ENCODE data around the gene BEAN1.
A peak's percentile ranks its signal among the peaks of the same experiment; 100 is the strongest.

Gene BEAN1

GRCh38 chr16:66471716-66472393 lies 44.8 kb downstream of the BEAN1 start:
- no peak for DNase-seq

- DNase-seq, result no peak
Measured at GRCh38 chr16:66473051-66473571, 46.0 kb downstream of the BEAN1 start.

DNA sequence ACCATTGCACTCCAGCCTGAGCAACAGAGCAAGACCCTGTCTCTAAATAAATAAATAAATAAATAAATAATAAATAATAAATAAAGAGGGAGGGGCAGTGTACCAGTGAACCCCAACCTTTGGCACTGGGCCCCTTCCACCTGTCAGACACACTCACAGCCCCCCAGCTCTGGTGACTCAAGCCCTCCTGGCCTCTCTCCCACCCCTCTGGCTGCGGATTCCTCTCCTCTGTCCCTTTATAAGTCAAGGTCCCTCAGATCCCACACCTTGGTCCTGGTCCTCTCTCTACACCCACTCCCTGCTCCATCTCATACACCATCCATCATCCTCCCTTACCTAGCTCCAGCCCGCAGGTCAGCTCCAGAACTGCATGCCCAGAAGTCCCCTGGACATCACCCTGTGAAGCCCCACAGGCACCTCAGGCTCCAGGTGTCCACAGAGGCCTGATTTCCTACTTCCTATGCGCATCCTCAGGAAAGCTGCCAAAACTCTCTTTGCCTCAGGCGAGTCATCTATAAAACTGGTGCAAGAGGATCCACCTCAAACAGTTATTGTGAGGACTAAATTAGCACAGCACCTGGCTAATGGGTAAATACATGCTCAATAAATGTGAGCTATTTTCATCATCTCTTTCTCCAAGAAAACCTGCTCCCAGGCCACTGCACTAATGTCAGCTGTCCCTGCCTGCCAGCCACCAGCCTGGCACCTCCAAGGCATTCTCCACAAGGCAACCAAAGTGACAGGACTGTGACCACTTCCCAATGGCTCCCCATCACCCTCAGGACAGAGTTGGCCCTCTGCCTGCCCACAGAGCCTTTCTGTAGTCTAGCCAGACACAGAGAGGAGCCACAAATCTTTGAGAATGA lies 46.8 kb downstream of the BEAN1 start:
- DNase-seq, result no peak

- peak; percentile 63 for DNase-seq
Measured at GRCh38 chr16:66474750-66475199, 47.7 kb downstream of the BEAN1 start.

DNA sequence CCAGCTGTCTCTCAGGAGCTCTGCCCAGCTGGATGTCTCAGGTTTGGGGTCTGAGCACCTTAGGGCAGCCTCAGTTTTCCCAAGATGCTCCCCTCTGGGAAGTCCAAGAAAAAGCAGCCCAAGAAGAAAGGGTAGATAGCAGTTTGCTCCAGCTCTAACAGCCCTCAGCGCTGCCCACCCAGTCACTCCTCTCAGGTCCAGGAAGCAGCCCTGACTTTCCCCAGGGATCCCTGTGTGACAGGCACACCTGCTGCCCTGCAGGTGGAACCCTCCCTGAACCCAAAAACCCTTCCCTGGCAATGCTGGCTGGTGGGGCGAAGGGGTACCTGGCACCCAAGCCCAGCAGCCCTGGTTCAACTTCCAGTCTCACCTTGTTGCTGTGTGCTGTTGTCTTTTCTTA lies 48.1 kb downstream of the BEAN1 start:
- DNase-seq, result peak; percentile 18

DNA sequence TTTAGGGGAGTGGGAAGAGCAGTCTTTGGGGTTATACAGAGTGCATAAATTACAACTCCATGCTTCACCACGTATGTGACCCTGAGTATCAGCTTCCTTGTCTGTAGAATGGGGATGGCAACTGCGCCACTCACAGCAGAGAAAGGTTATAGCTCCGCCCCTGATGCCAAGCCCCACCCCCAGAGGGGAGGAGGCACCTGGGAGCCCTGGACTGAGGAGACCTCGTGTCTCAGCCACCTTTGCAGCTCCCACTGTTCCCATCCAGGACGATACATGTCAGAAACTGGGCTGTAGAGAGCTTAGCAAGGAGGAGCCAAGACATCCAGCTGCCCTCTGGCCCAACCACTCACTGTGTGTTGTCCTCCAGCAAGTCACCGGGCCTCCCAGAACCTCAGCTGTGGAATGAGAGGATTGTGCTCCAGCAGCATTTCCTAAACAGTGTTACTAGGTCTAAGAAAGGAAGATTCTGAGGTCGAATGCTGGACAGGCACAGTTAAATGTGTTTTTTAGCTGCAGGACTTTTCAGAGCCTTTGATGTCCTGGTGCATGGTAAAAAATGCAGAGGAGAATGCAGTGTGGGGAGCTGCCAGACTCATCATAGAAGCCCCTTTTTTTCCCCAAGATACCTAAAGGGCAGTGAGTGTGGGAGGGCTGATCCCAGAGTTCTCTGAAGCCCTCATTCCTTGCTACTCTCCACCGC lies 49.4 kb downstream of the BEAN1 start:
- peak; percentile 82 for DNase-seq

DNA sequence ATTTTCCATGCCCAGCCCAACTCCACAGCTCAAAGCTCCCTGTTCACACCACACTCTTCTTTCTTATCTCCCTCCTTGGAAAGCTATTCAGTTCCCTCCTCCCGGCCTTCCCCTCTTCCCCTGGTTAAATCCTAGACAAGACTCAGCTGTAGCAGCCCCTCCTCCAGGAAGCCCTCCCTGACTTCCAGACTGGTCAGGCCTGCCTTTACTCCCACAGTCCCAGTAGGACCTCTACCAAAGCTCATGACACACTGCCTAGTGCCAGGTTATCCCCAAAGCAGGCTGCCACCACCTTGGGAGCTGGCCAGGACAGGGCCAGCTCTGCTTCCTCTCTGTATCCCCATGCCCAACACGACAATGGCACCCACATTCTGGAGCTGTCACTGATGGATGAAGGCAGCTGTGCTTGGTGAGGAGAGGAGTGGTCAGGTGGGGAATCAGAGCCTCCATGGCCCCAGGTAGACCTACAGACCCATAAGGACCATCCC lies 50.0 kb downstream of the BEAN1 start:
- peak; percentile 13 for DNase-seq

- peak; percentile 89 for DNase-seq
Measured at GRCh38 chr16:66478733-66479511, 51.8 kb downstream of the BEAN1 start.

- DNase-seq, result no peak
Measured at GRCh38 chr16:66479661-66480264, 52.7 kb downstream of the BEAN1 start.

- DNase-seq, result peak; percentile 22
Measured at GRCh38 chr16:66480265-66481080, 53.4 kb downstream of the BEAN1 start.

DNA sequence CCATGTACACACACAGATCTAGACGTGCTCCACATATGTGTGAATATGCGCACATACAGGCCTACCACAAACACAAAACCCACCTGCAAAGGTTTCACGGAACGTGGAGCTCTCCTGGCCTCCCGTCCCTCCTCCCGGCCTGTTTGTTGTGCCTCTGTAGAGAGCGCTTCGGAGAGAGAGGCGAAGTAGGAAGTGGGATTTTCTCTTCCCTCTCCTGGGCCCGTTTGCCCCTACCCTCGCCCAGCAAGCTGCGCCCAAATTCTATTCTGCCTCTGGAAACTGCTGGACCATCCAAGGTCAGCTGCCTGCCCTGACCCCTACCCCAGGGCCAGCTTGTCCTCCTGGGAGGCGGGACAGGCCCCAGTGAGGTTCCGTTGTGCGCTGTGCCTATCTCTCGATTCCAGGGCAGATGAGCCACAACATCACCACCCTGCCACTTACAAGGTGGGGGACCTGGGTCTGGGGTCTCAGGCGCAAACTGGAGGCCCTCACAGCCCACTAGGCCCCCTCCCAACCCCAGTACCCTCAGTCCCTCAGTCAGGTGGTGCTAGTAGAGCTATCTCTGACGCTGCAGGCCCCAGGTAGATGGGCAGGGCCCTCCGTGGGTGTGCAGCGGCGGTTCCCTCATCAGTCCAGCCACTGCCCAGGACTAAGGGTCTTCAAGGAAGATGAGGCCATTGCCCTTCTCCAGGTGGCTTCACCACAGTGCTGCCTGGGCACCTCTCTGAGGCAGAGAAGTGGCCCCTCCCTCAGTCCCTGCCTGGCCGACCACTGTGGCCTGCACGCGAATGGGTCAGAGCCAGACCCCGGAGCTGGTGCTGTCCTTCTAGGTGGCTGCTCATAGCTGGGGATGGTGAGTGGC lies 54.2 kb downstream of the BEAN1 start:
- DNase-seq, result peak; percentile 20

- peak; percentile 20 for DNase-seq
Measured at GRCh38 chr16:66481943-66482390, 54.9 kb downstream of the BEAN1 start.

DNA sequence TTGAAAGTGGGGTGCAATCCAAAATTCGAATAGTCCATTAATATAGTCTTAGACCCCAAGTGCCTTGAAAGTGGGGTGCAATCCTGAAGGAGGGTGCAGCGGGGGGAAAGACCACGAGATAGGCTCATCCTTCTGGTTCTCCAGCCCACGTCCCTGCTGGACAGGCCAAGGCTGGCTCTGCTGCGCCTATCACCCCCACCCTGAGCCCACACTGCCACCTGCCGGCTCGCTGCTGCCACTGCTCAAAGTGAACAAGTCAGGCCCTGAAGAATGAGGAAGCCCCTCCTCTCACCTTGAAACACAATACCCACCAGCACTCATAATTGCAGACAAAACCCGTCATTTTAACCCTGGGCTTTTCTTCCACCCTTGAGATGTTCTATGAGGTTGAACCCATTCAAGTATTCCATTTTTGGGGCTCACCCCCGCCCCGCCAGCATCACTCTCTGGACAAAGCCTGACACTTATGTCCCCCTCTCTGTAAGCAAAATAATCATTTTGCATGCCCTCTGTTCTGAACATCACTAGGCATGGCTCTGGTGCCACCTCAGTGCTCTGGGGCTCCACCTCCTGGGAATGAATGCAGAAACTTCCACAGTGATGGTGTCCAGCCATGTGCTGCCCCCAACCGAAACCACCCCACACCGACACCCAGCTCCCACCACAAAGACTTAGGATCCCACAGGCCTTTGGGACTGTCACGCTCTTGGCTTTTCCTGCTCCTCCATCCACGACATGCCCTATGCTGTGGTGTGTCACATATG lies 56.8 kb downstream of the BEAN1 start:
- DNase-seq, result peak; percentile 87

- no peak for DNase-seq
Measured at GRCh38 chr16:66484453-66485213, 57.5 kb downstream of the BEAN1 start.

GRCh38 chr16:66485376-66485775 lies 58.3 kb downstream of the BEAN1 start:
- no peak for DNase-seq

DNA sequence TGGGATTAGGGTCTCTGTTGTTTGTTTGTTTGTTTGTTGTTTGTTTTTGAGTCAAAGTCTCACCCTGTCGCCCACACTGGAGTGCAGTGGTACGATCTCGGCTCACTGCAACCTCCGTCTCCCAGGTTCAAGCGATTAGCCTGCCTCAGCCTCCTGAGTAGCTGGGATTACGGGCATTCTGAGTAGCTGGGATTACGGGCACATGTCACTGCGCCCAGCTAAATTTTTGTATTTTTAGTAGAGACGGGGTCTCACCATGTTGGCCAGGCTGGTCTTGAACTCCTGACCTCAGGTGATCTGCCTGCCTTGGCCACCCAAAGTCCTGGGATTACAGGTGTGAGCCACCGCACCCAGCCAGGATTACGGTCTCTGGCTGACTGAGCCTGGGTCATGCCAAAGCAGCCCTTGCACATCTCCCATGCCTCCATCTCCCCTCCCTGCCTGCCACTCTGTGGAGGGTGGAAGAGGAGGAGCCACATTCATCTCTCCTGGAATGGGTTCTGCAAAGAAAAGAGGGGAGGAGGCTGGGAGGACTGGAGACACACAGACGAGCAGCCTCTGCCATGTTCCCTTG lies 59.2 kb downstream of the BEAN1 start:
- DNase-seq, result no peak

- no peak for DNase-seq
Measured at GRCh38 chr16:66486773-66487579, 59.9 kb downstream of the BEAN1 start.

All from stimulated activated CD8-positive, alpha-beta memory T cell treated with anti-CD3 and anti-CD28 coated beads, Interleukin-4, amount 100 ng/mL, for 48 hours (primary cell).